Dedifferentiated amniotic fluid mesenchymal stem cell (primary cell): ENCODE results near the gene B3GNT2.
"Not testable (repeated sequence)": the region's sequence is repeated elsewhere in the genome, so short reads cannot be mapped to it uniquely, and the experiment has no call there.

Experiments used
- DNase-seq: peaks from one replicate; pipeline ENCODE4 v3.0.0-alpha.2; 2016; ENCODE audit errors: extremely low spot score

Gene B3GNT2

GRCh38 chr2:62195421-62196277 lies at the start of gene B3GNT2:
B3GNT2 (plus strand) TSS chr2:62196115; CDS start chr2:62222221, 26,106 bp downstream.
- DNase-seq, result peak; percentile 62

GRCh38 chr2:62146790-62147189 lies 49.1 kb upstream of the B3GNT2 start:
- DNase-seq, result not testable (repeated sequence)

- no peak for DNase-seq
Observed at GRCh38 chr2:62147610-62148301, 48.2 kb upstream of the B3GNT2 start.

GRCh38 chr2:62149708-62150107 lies 46.2 kb upstream of the B3GNT2 start:
- DNase-seq, result peak; percentile 88

- no peak for DNase-seq
Observed at GRCh38 chr2:62150597-62151305, 45.2 kb upstream of the B3GNT2 start.

GRCh38 chr2:62151306-62151638 lies 44.6 kb upstream of the B3GNT2 start:
- no peak for DNase-seq

- no peak for DNase-seq
Observed at GRCh38 chr2:62152000-62152399, 43.9 kb upstream of the B3GNT2 start.

GRCh38 chr2:62156861-62157496 lies 38.9 kb upstream of the B3GNT2 start:
- DNase-seq, result no peak

GRCh38 chr2:62158444-62159121 lies 37.3 kb upstream of the B3GNT2 start:
- DNase-seq, result no peak

GRCh38 chr2:62160691-62161090 lies 35.2 kb upstream of the B3GNT2 start:
- DNase-seq, result not testable (repeated sequence)

GRCh38 chr2:62163106-62163831 lies 32.6 kb upstream of the B3GNT2 start:
- no peak for DNase-seq

- no peak for DNase-seq
Observed at GRCh38 chr2:62163834-62164233, 32.1 kb upstream of the B3GNT2 start.

- no peak for DNase-seq
Observed at GRCh38 chr2:62175728-62176127, 20.2 kb upstream of the B3GNT2 start.

GRCh38 chr2:62176801-62177200 lies 19.1 kb upstream of the B3GNT2 start:
- no peak for DNase-seq

GRCh38 chr2:62177392-62178049 lies 18.4 kb upstream of the B3GNT2 start:
- no peak for DNase-seq

- DNase-seq, result no peak
Observed at GRCh38 chr2:62178741-62179271, 17.1 kb upstream of the B3GNT2 start.

GRCh38 chr2:62180975-62181374 lies 14.9 kb upstream of the B3GNT2 start:
- DNase-seq, result no peak

- DNase-seq, result no peak
Observed at GRCh38 chr2:62181843-62182242, 14.1 kb upstream of the B3GNT2 start.

GRCh38 chr2:62184512-62185230 lies 11.2 kb upstream of the B3GNT2 start:
- no peak for DNase-seq
